Liver (tissue), 3 donors: ENCODE measurements around the gene PIP5KL1.

Experiments used
- CTCF ChIP-seq: fragments of 150-350 bp; IDR thresholded peaks from 2 replicates; pipeline ENCODE4 v1.5.1; 2017; ENCODE audit warnings: improper control_type of control experiment, low read depth, low read length; ENCODE audit not compliant: missing input control
- FOXA1 ChIP-seq: IDR thresholded peaks from 2 replicates; pipeline ENCODE4 v1.6.1; 2016; ENCODE audit warnings: antibody characterized with exemption
- RAD21 ChIP-seq, 2 donors: IDR thresholded peaks; 2 replicates each; pipeline ENCODE4 v1.6.1; 2016; ENCODE audit warnings: antibody characterized with exemption in 2 of 2, mild to moderate bottlenecking in 2 of 2
- YY1 ChIP-seq: IDR thresholded peaks from 2 replicates; pipeline ENCODE4 v1.6.1; 2016; ENCODE audit warnings: antibody characterized with exemption, mild to moderate bottlenecking
- donor health status: healthy.
- donor health status: healthy.

GRCh38 chr9:127973169-127974000 is 42.8 kb upstream of the PIP5KL1 start:
- TF ChIP-seq CTCF (peak; percentile 31), RAD21 (IDR thresholded peaks at IDR 0.05) (peak; percentile 43 to 72), YY1 (peak; percentile 21), FOXA1 (no peak)
